GM10266 (cell line): ENCODE data around the gene PODXL2.
"Not testable (repeated sequence)": the region's sequence is repeated elsewhere in the genome, so short reads cannot be mapped to it uniquely, and the experiment has no call there.

Experiments used
- DNase-seq: peaks from one replicate; pipeline ENCODE4 v3.0.0; 2012; ENCODE audit errors: extremely low spot score
- TF ChIP-seq, protein P1 (sequence below): IDR thresholded peaks from 2 replicates; pipeline ENCODE4 v1.5.1; 2012; ENCODE audit warnings: mild to moderate bottlenecking, low read depth; ENCODE audit not compliant: control insufficient read depth, insufficient read depth; ENCODE audit errors: missing control alignments

Gene PODXL2

DNA sequence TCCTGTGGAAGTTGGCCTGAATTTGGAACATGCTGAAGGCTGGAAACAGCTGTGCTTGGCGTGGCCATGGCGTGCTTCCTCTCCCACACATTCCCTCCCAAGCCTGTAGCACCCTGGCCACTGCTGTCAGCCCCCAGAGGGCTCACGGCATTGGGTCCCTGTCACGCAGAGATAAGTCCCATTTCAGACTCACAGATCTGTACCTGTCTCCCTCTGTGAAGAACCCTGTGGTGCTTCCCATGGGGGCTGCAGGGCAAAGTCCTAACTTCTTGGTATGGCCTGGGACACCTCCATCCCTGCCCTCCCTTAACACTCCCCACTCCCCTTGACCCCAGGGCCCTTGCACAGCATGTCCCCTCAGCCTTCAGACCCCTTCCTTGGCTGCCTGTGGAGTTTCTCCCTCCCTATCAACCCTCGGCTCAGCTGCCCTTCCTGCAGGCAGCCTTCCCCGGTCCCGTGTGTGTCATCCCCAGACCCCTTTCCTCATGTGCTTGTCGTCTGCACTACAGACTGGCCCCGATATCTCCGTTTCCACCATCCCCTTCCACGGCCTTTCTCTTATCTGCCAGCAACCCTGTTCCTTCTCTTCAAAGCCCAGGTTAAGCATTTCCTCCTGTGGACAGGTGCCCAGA is 72.4 kb downstream of the PODXL2 start:
- no peak for DNase-seq
- TF ChIP-seq, protein P1, sequence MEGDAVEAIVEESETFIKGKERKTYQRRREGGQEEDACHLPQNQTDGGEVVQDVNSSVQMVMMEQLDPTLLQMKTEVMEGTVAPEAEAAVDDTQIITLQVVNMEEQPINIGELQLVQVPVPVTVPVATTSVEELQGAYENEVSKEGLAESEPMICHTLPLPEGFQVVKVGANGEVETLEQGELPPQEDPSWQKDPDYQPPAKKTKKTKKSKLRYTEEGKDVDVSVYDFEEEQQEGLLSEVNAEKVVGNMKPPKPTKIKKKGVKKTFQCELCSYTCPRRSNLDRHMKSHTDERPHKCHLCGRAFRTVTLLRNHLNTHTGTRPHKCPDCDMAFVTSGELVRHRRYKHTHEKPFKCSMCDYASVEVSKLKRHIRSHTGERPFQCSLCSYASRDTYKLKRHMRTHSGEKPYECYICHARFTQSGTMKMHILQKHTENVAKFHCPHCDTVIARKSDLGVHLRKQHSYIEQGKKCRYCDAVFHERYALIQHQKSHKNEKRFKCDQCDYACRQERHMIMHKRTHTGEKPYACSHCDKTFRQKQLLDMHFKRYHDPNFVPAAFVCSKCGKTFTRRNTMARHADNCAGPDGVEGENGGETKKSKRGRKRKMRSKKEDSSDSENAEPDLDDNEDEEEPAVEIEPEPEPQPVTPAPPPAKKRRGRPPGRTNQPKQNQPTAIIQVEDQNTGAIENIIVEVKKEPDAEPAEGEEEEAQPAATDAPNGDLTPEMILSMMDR = no peak

DNA sequence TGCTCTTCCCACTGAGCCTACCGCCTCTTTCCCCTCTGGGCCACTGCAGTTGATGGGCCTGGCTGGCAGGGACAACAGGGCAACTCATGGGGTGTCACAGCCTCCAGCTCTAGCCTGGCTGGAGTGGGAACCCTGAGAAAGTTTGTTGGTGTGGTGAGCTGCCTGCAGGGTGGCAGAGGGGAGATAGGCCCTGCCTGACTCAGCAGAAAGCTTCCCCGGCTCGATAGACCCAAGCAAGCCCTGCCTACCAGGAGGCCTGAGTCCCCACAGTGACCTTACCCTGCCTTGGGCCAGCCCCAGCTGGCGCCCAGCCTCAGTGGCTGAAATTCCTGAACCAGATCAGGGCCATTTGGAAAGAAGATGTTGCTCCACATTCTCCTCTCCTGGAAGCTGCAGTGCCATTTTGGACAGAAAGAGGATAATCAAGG is 73.2 kb downstream of the PODXL2 start:
- TF ChIP-seq, protein P1 = no peak
- DNase-seq = no peak

DNA sequence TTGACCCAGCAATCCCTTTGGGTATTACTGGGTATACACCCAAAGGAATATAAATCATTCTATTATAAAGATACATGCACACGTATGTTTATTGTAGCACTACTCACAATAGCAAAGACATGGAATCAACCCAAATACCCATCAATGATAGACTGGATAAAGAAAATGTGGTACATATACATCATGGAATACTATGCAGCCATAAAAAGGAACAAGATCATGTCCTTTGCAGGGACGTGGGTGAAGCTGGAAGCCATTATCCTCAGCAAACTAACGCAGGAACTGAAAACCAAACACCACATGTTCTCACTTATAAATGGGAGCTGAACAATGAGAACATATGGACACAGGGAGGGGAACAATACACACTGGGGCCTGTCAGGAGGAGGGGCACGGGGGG is 75.9 kb downstream of the PODXL2 start:
- DNase-seq = not testable (repeated sequence)

DNA sequence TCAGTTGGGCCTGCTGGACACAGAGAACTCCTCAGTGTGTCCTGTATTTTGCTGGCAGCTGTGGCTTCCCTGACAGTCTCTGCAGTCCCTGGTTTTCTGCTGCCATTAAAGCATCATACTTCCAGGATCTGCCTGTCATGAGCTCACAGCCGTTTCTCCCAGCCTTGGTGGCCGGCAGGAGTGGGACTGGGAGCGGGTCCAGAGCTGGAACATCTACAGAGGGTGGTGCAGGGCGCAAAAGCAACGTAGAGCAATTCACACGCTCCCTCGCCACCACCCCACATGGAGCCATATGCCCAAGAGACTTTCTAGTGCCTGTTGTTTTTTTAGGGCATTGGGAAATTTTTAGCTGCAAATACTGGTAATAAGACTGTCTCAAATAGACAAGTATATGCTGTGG is 77.3 kb downstream of the PODXL2 start:
- no peak for DNase-seq
- TF ChIP-seq, protein P1 = no peak

DNA sequence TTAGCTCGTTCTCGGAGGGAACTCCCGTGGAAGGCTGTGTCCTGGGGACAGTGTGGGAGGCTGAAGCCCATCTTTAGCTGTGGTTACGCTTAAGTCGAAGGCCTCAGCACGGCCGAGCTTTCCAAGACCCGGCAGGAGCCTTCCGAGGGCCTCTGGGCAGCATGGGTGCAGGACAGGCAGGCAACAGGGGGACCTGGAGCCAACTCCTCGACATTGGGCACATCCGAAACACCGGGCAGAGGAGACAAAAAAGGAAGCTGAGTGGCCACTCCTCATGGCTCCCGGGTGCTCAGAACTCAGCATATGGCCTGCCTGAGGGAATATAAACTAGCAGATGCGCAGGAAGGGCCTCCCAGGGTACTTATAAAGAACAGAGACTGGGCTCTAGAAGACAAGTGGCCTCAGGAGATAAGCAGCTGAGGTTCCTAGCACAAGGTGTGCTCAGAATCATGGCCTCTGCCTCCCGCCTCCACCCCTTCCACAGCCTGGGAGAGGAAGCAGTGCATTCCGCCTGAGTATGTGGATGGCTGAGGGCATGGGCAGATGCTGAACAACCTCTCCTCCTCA is 77.9 kb downstream of the PODXL2 start:
- TF ChIP-seq, protein P1 = no peak
- no peak for DNase-seq

DNA sequence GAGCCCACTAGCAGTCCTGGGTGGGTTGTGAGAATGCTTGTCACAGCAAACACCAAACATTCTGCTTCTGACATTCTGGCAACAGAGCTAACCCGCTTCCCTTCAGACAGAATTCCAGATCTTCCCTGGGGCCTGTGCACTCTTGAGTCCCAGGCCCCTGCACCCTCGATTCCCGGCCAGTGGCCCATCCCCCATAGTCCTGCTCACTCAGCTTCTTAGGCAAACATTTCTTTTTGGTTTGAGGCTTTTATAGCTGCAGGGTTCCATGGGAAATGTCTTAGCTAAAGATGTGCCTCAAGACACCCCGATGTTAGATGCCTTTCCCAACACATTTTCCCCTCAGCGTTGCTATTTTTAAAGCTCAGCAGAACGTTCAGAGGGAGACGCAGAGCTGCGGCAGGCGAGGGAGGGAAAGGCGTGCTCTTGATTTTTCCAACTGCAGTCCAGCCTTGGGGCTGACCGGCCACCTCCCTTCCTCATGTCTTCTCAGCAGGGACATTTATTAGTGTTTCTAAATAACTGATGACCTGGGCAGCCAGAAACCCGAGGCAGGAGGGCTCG is 78.9 kb downstream of the PODXL2 start:
- no peak for DNase-seq
- TF ChIP-seq, protein P1 = no peak

DNA sequence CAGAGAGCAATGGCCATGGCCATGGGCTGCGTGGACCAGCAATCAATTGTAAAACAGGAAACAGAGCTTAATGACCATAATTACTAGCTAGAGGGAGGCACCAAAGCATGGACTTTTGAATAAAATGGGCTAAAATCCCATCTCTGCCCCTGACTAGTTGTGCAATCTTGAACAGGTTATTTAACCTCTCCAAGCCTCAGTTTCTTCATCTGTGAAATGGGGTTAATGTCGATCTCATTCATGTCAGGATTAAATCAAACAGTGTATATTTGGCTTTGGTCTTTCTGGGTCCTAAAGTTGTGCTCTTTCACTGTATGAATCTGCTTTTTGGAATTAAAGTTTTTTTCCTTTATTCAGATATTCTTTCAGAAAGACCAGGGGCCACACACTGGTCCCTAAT is 79.9 kb downstream of the PODXL2 start:
- TF ChIP-seq, protein P1 = no peak
- no peak for DNase-seq
